ENCODE measurements around the gene EGFLAM. TPM values are rescaled to one million over a fixed set of nuclear protein-coding genes. Genes with fewer than 3 reads are reported as not detected.

Gene EGFLAM
- total RNA-seq, 1 experiment from 2014 or later, result 1.1 TPM

- TF ChIP-seq FOXP1 (CRISPR knock-in tag; IDR thresholded peaks at IDR 0.05; ENCODE audit: borderline replicate concordance), result no peak
- no peak for TF ChIP-seq NR1H2 (CRISPR knock-in tag; IDR thresholded peaks at IDR 0.05)
- no peak for TF ChIP-seq NR2C2 (CRISPR knock-in tag; IDR thresholded peaks at IDR 0.05)
- TF ChIP-seq SMAD4 (CRISPR knock-in tag; IDR thresholded peaks at IDR 0.05), result no peak
- TF ChIP-seq TEAD4 (CRISPR knock-in tag; IDR thresholded peaks at IDR 0.05), result no peak
- no peak for TF ChIP-seq IRF2 (CRISPR knock-in tag; IDR thresholded peaks at IDR 0.05; ENCODE audit: borderline replicate concordance, low read depth)
- no peak for TF ChIP-seq HMGA2 (CRISPR knock-in tag; IDR thresholded peaks at IDR 0.05)
- no peak for TF ChIP-seq ZNF396 (CRISPR knock-in tag; IDR thresholded peaks at IDR 0.05; ENCODE audit: borderline replicate concordance)
- DNase-seq (ENCODE audit: low spot score) (no peak), ATAC-seq (no peak)
- no peak overlapping the region for H3K4me3 Mint-ChIP-seq
- H3K4me1 Mint-ChIP-seq, result peaks cover 9% of the 10 kb centered on the region
- no peak overlapping the region for H3K27ac Mint-ChIP-seq
- ChIA-PET CTCF (interaction anchor here (1.0 to 1.5 kb wide), 3 partner anchors 15 to 316 kb away, joined by 3 to 5 read pairs (median 3); no protein-coding TSS in a partner anchor), POLR2A (no interaction called here)
- no peaks in the 10 kb centered on the region for H3K9me3 Mint-ChIP-seq
- H3K27me3 Mint-ChIP-seq (ENCODE audit: low read depth), result no peaks in the 10 kb centered on the region
- H3K36me3 Mint-ChIP-seq, result no peaks in the 10 kb centered on the region
Measured at GRCh38 chr5:38434966-38435705, 176.8 kb downstream of the EGFLAM start.

DNA sequence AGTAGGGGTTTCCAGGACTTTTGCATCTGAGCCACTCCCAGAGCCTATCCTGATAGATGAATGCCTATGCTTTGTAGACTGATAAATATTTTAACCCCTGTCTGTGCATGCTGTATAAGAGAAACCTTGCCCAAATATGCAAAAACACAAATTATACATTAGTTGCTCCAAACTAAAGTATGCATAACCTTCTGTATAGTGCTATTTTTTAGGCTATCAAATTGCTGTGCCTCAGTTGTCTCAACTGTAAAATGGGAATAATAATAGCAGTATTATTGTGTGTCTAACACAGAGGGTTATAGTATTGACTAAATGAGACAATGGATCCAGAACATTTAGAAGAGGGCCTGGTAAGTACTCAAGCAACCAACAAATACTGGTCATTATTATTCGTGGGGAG lies 180.4 kb downstream of the EGFLAM start:
- H3K4me1 Mint-ChIP-seq, result peaks cover 9% of the 10 kb centered on the region
- H3K36me3 Mint-ChIP-seq, result no peaks in the 10 kb centered on the region
- POLR2A ChIA-PET, result no interaction called here
- H3K4me3 Mint-ChIP-seq, result no peak overlapping the region
- no peaks in the 10 kb centered on the region for H3K27me3 Mint-ChIP-seq (ENCODE audit: low read depth)
- no peaks in the 10 kb centered on the region for H3K9me3 Mint-ChIP-seq
- H3K27ac Mint-ChIP-seq, result no peak overlapping the region
- TF ChIP-seq ATF1 (CRISPR knock-in tag; IDR thresholded peaks at IDR 0.05) (no peak), ZNF317 (CRISPR knock-in tag; IDR thresholded peaks at IDR 0.05; ENCODE audit: borderline replicate concordance, low read depth) (no peak), CREB1 (CRISPR knock-in tag; IDR thresholded peaks at IDR 0.05) (no peak), FOXJ3 (CRISPR knock-in tag; IDR thresholded peaks at IDR 0.05; ENCODE audit: borderline replicate concordance) (no peak), MXD4 (CRISPR knock-in tag; IDR thresholded peaks at IDR 0.05; ENCODE audit: borderline replicate concordance) (no peak), RORB (CRISPR knock-in tag; IDR thresholded peaks at IDR 0.05) (no peak), AFF4 (CRISPR knock-in tag; IDR thresholded peaks at IDR 0.05; ENCODE audit: borderline replicate concordance) (no peak), SMAD4 (CRISPR knock-in tag; IDR thresholded peaks at IDR 0.05) (no peak), TEAD1 (CRISPR knock-in tag; IDR thresholded peaks at IDR 0.05) (no peak), ZBTB21 (CRISPR knock-in tag; IDR thresholded peaks at IDR 0.05; ENCODE audit: borderline replicate concordance) (no peak), NFATC4 (CRISPR knock-in tag; IDR thresholded peaks at IDR 0.05) (no peak), CREM (CRISPR knock-in tag; IDR thresholded peaks at IDR 0.05) (no peak), ZBTB43 (CRISPR knock-in tag; IDR thresholded peaks at IDR 0.05) (no peak), GTF2I (CRISPR knock-in tag; conservative IDR thresholded peaks at IDR 0.05) (no peak), GABPB1 (CRISPR knock-in tag; IDR thresholded peaks at IDR 0.05) (no peak), CTCF (IDR thresholded peaks at IDR 0.05) (no peak), ZNF263 (CRISPR knock-in tag; IDR thresholded peaks at IDR 0.05; ENCODE audit: low read depth) (no peak)
- TF ChIP-seq, protein P1, sequence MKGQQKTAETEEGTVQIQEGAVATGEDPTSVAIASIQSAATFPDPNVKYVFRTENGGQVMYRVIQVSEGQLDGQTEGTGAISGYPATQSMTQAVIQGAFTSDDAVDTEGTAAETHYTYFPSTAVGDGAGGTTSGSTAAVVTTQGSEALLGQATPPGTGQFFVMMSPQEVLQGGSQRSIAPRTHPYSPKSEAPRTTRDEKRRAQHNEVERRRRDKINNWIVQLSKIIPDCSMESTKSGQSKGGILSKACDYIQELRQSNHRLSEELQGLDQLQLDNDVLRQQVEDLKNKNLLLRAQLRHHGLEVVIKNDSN (CRISPR knock-in tag; IDR thresholded peaks at IDR 0.05), result no peak
- TF ChIP-seq, protein P2, sequence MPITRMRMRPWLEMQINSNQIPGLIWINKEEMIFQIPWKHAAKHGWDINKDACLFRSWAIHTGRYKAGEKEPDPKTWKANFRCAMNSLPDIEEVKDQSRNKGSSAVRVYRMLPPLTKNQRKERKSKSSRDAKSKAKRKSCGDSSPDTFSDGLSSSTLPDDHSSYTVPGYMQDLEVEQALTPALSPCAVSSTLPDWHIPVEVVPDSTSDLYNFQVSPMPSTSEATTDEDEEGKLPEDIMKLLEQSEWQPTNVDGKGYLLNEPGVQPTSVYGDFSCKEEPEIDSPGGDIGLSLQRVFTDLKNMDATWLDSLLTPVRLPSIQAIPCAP (CRISPR knock-in tag; IDR thresholded peaks at IDR 0.05), result no peak
- no peak for ATAC-seq
- CTCF ChIA-PET, result no interaction called here
- DNase-seq (ENCODE audit: low spot score), result no peak
